Stimulated activated CD4-positive, alpha-beta T cell treated with anti-CD3 and anti-CD28 coated beads, Interleukin-15, amount 100 ng/mL, for 48 hours (primary cell): ENCODE results near the gene RMND1.

Experiments used
- DNase-seq, 2 donors: peaks; one replicate each; pipeline ENCODE4 v3.0.0-alpha.2; 2020; ENCODE audit warnings: low read depth in 2 of 2

RMND1 gene

GRCh38 chr6:151417477-151417876, 34.4 kb downstream of the RMND1 start:
- no peak for DNase-seq

GRCh38 chr6:151414641-151415260, 37.2 kb downstream of the RMND1 start:
- no peak for DNase-seq

- DNase-seq: peak in 1 of 2 donors; percentile 19
These were observed 38.4 kb downstream of the RMND1 start for GRCh38 chr6:151413372-151414145.

GRCh38 chr6:151412909-151413308, 39.0 kb downstream of the RMND1 start:
- no peak for DNase-seq

GRCh38 chr6:151409679-151410078, 42.2 kb downstream of the RMND1 start:
- DNase-seq: no peak

GRCh38 chr6:151409260-151409659, 42.7 kb downstream of the RMND1 start:
- DNase-seq: no peak

GRCh38 chr6:151408858-151409257, 43.1 kb downstream of the RMND1 start:
- no peak for DNase-seq

- no peak for DNase-seq
These were observed 48.0 kb downstream of the RMND1 start for GRCh38 chr6:151403919-151404308.

- no peak for DNase-seq
These were observed 49.7 kb downstream of the RMND1 start for GRCh38 chr6:151402228-151402627.

- no peak for DNase-seq
These were observed 51.5 kb downstream of the RMND1 start for GRCh38 chr6:151400473-151400872.

- no peak for DNase-seq
These were observed 52.2 kb downstream of the RMND1 start for GRCh38 chr6:151399679-151400078.

- no peak for DNase-seq
These were observed 58.5 kb downstream of the RMND1 start for GRCh38 chr6:151393410-151393809.

GRCh38 chr6:151392427-151392826, 59.5 kb downstream of the RMND1 start:
- no peak for DNase-seq

GRCh38 chr6:151391471-151392413, 60.2 kb downstream of the RMND1 start, which contains the start of gene ZBTB2:
TSS of gene ZBTB2 (minus strand) at chr6:151391559. CDS start at chr6:151373637, 17,922 bp downstream.
- DNase-seq: peak; percentile 42 to 58

- peak; percentile 58 to 72 for DNase-seq
These were observed 61.0 kb downstream of the RMND1 start for GRCh38 chr6:151390851-151391470.

- peak; percentile 96 to 97 for DNase-seq
These were observed 61.6 kb downstream of the RMND1 start for GRCh38 chr6:151390276-151390850.

GRCh38 chr6:151389618-151390275, 62.2 kb downstream of the RMND1 start:
- no peak for DNase-seq

GRCh38 chr6:151388997-151389617, 62.8 kb downstream of the RMND1 start:
- DNase-seq: no peak

- DNase-seq: no peak
These were observed 63.7 kb downstream of the RMND1 start for GRCh38 chr6:151388236-151388635.
